A673 (cell line): ENCODE results near the gene C2orf81. TPM values are rescaled to one million over a fixed set of nuclear protein-coding genes. Genes with fewer than 3 reads are reported as not detected.

ENCODE experiments used
- BruUV-seq: library from RNA; stranded (reverse); fragments of 400-500 nt; replicated peaks from 2 replicates; lab custom pipeline; 2021; lab: Mats Ljungman, UMichigan
- CTCF ChIA-PET: fragments of 300-600 bp; sonication (Branson Sonifier 250); formaldehyde crosslinking; loops from one replicate; lab custom pipeline; 2022; ENCODE audit warnings: antibody characterized with exemption; lab: Charles Lee
- POLR2A ChIA-PET: fragments of 300-600 bp; sonication (Branson Sonifier 250); formaldehyde crosslinking; loops from one replicate; lab custom pipeline; 2022; ENCODE audit warnings: antibody characterized with exemption; ENCODE audit not compliant: low non-redundant PET; lab: Charles Lee
- DNase-seq: peaks from one replicate; pipeline ENCODE4 v3.0.0-alpha.2; 2015; ENCODE audit warnings: low spot score
- H3K27ac ChIP-seq: fragments of 200-600 bp; sonication (generic); 2 replicates; pipeline ENCODE4 v1.5.1; 2016; ENCODE audit warnings: mixed run types, low read depth, mild to moderate bottlenecking, mixed read lengths, antibody characterized with exemption, low read length; ENCODE audit not compliant: poor library complexity, severe bottlenecking
- H3K27me3 ChIP-seq: fragments of 200-600 bp; sonication (generic); replicated peaks from 2 replicates; pipeline ENCODE4 v1.6.1; 2017; ENCODE audit warnings: mixed run types, low read depth, mild to moderate bottlenecking, mixed read lengths, antibody characterized with exemption, low read length; ENCODE audit not compliant: insufficient read depth, poor library complexity
- H3K36me3 ChIP-seq: fragments of 200-600 bp; sonication (generic); 2 replicates; pipeline ENCODE4 v1.6.1; 2016; ENCODE audit warnings: mixed run types, mild to moderate bottlenecking, mixed read lengths, antibody characterized with exemption, low read length; ENCODE audit not compliant: insufficient read depth, poor library complexity, severe bottlenecking
- H3K4me1 ChIP-seq: fragments of 200-600 bp; sonication (generic); 2 replicates; pipeline ENCODE4 v1.6.1; 2017; ENCODE audit warnings: mixed run types, mild to moderate bottlenecking, mixed read lengths, antibody characterized with exemption, low read length; ENCODE audit not compliant: insufficient read depth, poor library complexity, severe bottlenecking
- H3K4me3 ChIP-seq: fragments of 200-600 bp; sonication (generic); 2 replicates; pipeline ENCODE4 v1.5.1; 2016; ENCODE audit warnings: low read depth, mixed run types, mild to moderate bottlenecking, mixed read lengths, low read length; ENCODE audit not compliant: poor library complexity, severe bottlenecking
- H3K9me3 ChIP-seq: fragments of 200-600 bp; sonication (generic); 2 replicates; pipeline ENCODE4 v1.6.1; 2016; ENCODE audit warnings: mixed run types, low read depth, mild to moderate bottlenecking, mixed read lengths, antibody characterized with exemption, low read length; ENCODE audit not compliant: poor library complexity, severe bottlenecking
- CTCF ChIP-seq: fragments of 300-800, 200-600 bp; sonication (generic); conservative IDR thresholded peaks from 2 replicates; pipeline ENCODE4 v1.5.1; 2017; ENCODE audit warnings: low read depth, mild to moderate bottlenecking, antibody characterized with exemption, low read length, moderate library complexity, mixed read lengths
- EZH2 ChIP-seq: fragments of 200-600 bp; sonication (generic); IDR thresholded peaks from 2 replicates; pipeline ENCODE4 v1.6.1; 2017; ENCODE audit warnings: borderline replicate concordance, low read depth, mild to moderate bottlenecking, mixed read lengths, antibody characterized with exemption, low read length; ENCODE audit not compliant: poor library complexity, severe bottlenecking
- intact Hi-C: fragments of 100-400 bp; cut with micrococcal nuclease; formaldehyde crosslinking; loops from one replicate; pipeline ENCODE4 v1.10.0; 2022; ENCODE audit not compliant: unreplicated experiment
- total RNA-seq: library from RNA; stranded (reverse); gene quantifications from 2 replicates; pipeline ENCODE4 v1.2.3, GENCODE V29; 2021

C2orf81 gene
- total RNA-seq, 1 experiment from 2014 or later, result 1.9 TPM

GRCh38 chr2:74372674-74373073 lies 48.7 kb downstream of the C2orf81 start:
- ChIA-PET POLR2A (no interaction called here), CTCF (no interaction called here)
- Histone ChIP-seq H3K4me3 (no peak overlapping the region), H3K27ac (no peak overlapping the region), H3K27me3 (no peaks in the 10 kb centered on the region), H3K4me1 (peaks cover 16% of the 10 kb centered on the region), H3K36me3 (peaks cover 34% of the 10 kb centered on the region), H3K9me3 (no peaks in the 10 kb centered on the region)
- intact Hi-C loops, result no loop called here
- BruUV-seq, result no TSS peak
- no peak for DNase-seq
- TF ChIP-seq CTCF (no peak), EZH2 (no peak)

DNA sequence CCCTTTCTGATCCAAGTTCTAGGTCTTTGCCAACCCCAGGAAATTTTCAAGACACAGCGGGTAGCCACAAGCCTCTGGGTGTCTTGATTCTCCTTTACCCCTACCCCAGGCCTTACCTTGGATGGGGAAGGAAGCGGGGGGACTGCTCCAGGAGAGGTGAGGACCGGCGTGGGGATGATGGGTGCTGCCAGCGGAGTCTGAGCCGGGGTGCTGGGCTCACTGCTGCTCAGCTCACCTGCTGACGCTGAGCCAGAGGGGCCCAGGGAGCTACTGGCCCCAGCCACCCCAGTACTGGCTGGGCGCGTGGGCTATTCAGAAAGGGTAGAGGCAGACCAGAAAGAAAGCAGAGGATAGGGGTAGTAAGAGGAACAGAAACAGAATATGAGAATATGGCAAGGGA lies 50.0 kb downstream of the C2orf81 start:
- Histone ChIP-seq H3K27me3 (no peaks in the 10 kb centered on the region), H3K4me3 (no peak overlapping the region), H3K9me3 (no peaks in the 10 kb centered on the region), H3K36me3 (peaks cover 39% of the 10 kb centered on the region), H3K4me1 (peaks cover 16% of the 10 kb centered on the region), H3K27ac (no peak overlapping the region)
- CTCF ChIA-PET, result no interaction called here
- no peak for DNase-seq
- POLR2A ChIA-PET, result no interaction called here
- BruUV-seq, result no TSS peak
- TF ChIP-seq CTCF (no peak), EZH2 (no peak)
- intact Hi-C loops, result no loop called here

- Histone ChIP-seq H3K27ac (no peak overlapping the region), H3K36me3 (peaks cover 53% of the 10 kb centered on the region)
- CTCF ChIA-PET, result no interaction called here
Measured at GRCh38 chr2:74369976-74370375, 51.4 kb downstream of the C2orf81 start.

More at GRCh38 chr2:74369976-74370375, 51.4 kb downstream of the C2orf81 start:
- no peak overlapping the region for H3K4me3 ChIP-seq
- H3K4me1 ChIP-seq, result peaks cover 15% of the 10 kb centered on the region
- intact Hi-C loops, result no loop called here
- H3K9me3 ChIP-seq, result no peaks in the 10 kb centered on the region
- TF ChIP-seq CTCF, result no peak
- TF ChIP-seq EZH2, result no peak
- POLR2A ChIA-PET, result no interaction called here
- no TSS peak for BruUV-seq
- no peaks in the 10 kb centered on the region for H3K27me3 ChIP-seq
- no peak for DNase-seq
